Neutrophil (primary cell): ENCODE measurements around the gene PRSS2.

Source experiments
- H3K27ac ChIP-seq: fragments of 200-600 bp; sonication (generic); 2 replicates; pipeline ENCODE4 v1.5.1; 2016; ENCODE audit warnings: mild to moderate bottlenecking, moderate library complexity
- H3K27me3 ChIP-seq: fragments of 200-600 bp; sonication (generic); 2 replicates; pipeline ENCODE4 v1.6.0; 2016; ENCODE audit warnings: mild to moderate bottlenecking
- H3K36me3 ChIP-seq: fragments of 200-600 bp; sonication (generic); 2 replicates; pipeline ENCODE4 v1.5.1; 2017
- H3K4me1 ChIP-seq, 2 experiments: fragments of 200-600 bp in 1 of 2; sonication (generic) in 1 of 2; 1 replicate in 1 of 2; 2 replicates in 1 of 2; pipeline versions ENCODE4 v1.5.1 to v1.6.1; 2013 to 2016; ENCODE audit warnings: low read depth in 1 of 2, low read length in 1 of 2, mild to moderate bottlenecking in 1 of 2, moderate library complexity in 1 of 2; ENCODE audit not compliant: control insufficient read depth in 1 of 2, insufficient read depth in 1 of 2
- H3K4me3 ChIP-seq, 2 experiments: fragments of 200-600 bp in 1 of 2; sonication (generic) in 1 of 2; 1 replicate in 1 of 2; 2 replicates in 1 of 2; pipeline ENCODE4 v1.5.1; 2013 to 2016; ENCODE audit warnings: low read depth in 1 of 2, low read length in 1 of 2, mild to moderate bottlenecking in 1 of 2, moderate library complexity in 1 of 2
- H3K9me3 ChIP-seq: fragments of 200-600 bp; sonication (generic); 2 replicates; pipeline ENCODE4 v1.5.1; 2016
- TF ChIP-seq, protein P1 (sequence below): fragments of 200-600 bp; sonication (generic); IDR thresholded peaks from 2 replicates; pipeline ENCODE4 v1.5.1; 2016; ENCODE audit warnings: antibody characterized with exemption

The PRSS2 gene

DNA sequence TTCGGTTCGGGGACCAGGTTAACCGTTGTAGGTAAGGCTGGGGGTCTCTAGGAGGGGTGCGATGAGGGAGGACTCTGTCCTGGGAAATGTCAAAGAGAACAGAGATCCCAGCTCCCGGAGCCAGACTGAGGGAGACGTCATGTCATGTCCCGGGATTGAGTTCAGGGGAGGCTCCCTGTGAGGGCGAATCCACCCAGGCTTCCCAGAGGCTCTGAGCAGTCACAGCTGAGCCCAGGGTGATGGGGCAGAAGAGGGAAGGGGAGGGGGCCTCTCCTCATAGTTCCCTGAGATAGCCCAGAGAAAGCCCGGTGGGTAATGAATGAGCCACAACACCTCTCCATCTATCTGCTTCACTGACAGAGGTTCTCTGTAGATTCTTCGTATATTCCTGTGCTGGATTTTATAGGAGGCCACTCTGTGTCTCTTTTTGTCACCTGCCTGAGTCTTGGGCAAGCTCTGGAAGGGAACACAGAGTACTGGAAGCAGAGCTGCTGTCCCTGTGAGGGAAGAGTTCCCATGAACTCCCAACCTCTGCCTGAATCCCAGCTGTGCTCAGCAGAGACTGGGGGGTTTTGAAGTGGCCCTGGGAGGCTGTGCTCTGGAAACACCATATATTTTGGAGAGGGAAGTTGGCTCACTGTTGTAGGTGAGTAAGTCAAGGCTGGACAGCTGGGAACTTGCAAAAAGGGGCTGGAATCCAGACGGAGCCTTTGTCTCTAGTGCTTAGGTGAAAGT lies 16.4 kb downstream of the PRSS2 start:
- TF ChIP-seq, protein P1, sequence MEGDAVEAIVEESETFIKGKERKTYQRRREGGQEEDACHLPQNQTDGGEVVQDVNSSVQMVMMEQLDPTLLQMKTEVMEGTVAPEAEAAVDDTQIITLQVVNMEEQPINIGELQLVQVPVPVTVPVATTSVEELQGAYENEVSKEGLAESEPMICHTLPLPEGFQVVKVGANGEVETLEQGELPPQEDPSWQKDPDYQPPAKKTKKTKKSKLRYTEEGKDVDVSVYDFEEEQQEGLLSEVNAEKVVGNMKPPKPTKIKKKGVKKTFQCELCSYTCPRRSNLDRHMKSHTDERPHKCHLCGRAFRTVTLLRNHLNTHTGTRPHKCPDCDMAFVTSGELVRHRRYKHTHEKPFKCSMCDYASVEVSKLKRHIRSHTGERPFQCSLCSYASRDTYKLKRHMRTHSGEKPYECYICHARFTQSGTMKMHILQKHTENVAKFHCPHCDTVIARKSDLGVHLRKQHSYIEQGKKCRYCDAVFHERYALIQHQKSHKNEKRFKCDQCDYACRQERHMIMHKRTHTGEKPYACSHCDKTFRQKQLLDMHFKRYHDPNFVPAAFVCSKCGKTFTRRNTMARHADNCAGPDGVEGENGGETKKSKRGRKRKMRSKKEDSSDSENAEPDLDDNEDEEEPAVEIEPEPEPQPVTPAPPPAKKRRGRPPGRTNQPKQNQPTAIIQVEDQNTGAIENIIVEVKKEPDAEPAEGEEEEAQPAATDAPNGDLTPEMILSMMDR: no peak
- H3K36me3 ChIP-seq: no peaks in the 10 kb centered on the region
- H3K27ac ChIP-seq: no peak overlapping the region
- peaks cover 0 to 8% of the 10 kb centered on the region in 2 experiments for H3K4me1 ChIP-seq
- H3K4me3 ChIP-seq: no peak overlapping the region
- no peaks in the 10 kb centered on the region for H3K27me3 ChIP-seq
- no peaks in the 10 kb centered on the region for H3K9me3 ChIP-seq

DNA sequence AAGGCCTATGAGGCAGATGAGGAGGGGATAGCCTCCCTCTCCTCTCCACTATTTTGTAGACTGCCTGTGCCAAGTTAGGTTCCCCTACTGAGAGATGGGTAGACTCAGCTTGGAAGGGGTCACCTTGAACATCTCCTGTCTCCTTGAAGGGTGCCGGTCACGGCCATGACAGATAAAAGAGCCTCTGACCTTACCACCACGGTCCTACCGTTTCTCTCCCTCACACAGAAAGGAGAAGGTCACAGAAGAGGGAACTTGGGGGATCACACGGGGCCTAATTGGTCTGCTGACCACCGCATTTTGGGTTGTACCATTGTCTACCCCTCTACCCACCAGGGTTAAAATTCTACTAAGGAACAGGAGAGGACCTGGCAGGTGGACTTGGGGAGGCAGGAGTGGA lies 17.0 kb downstream of the PRSS2 start:
- H3K27me3 ChIP-seq: no peaks in the 10 kb centered on the region
- no peak overlapping the region for H3K27ac ChIP-seq
- H3K36me3 ChIP-seq: no peaks in the 10 kb centered on the region
- TF ChIP-seq, protein P1: no peak
- H3K4me1 ChIP-seq: peaks cover 0 to 7% of the 10 kb centered on the region in 2 experiments
- H3K9me3 ChIP-seq: no peaks in the 10 kb centered on the region
- H3K4me3 ChIP-seq: no peak overlapping the region

DNA sequence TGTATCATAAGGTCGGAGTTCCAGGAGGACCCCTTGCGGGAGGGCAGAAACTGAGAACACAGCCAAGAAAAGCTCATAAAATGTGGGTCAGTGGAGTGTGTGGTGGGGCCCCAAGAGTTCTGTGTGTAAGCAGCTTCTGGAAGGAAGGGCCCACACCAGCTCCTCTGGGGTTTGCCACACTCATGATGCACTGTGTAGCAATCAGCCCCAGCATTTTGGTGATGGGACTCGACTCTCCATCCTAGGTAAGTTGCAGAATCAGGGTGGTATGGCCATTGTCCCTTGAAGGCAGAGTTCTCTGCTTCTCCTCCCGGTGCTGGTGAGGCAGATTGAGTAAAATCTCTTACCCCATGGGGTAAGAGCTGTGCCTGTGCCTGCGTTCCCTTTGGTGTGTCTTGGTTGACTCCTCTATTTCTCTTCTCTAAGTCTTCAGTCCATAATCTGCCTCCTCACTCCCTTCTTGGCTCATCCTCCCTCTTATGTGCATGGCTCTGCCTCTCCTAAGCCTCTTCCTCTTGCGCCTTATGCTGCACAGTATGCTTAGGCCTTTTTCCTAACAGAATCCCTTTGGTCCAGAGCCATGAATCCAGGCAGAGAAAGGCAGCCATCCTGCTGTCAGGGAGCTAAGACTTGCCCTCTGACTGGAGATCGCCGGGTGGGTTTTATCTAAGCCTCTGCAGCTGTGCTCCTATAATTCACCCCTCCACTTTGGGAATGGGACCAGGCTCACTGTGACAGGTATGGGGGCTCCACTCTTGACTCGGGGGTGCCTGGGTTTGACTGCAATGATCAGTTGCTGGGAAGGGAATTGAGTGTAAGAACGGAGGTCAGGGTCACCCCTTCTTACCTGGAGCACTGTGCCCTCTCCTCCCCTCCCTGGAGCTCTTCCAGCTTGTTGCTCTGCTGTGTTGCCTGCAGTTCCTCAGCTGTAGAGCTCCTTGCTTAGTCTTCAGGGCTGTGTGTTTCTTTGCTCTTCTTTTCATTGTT lies 17.8 kb downstream of the PRSS2 start:
- Histone ChIP-seq H3K9me3 (no peaks in the 10 kb centered on the region), H3K36me3 (no peaks in the 10 kb centered on the region), H3K4me3 (no peak overlapping the region), H3K27ac (no peak overlapping the region), H3K4me1 (no peaks in the 10 kb centered on the region), H3K27me3 (peaks cover 6% of the 10 kb centered on the region)
- TF ChIP-seq, protein P1: no peak

DNA sequence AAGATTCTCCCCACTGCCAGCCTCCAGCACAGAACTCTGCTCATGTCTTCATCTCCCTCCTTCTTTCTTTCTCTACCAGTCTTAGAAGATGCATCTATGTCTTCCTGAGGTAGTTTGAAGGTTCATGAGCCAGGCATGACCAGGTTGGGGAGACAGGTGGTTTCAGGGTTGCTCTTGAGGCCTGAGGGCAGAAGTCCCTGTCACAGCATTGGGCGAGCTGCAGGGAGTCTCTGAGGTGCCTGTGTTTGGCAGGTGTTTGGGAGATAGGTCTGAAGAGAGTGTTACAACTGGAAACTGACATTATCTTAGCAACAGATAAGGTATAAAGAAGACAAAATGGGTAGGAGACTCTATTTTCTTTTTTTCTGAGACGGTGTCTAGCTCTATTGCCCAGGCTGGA lies 18.7 kb downstream of the PRSS2 start:
- TF ChIP-seq, protein P1: no peak
- no peaks in the 10 kb centered on the region for H3K36me3 ChIP-seq
- H3K9me3 ChIP-seq: no peaks in the 10 kb centered on the region
- no peak overlapping the region for H3K4me3 ChIP-seq
- H3K27me3 ChIP-seq: peaks cover 14% of the 10 kb centered on the region
- H3K27ac ChIP-seq: no peak overlapping the region
- H3K4me1 ChIP-seq: no peaks in the 10 kb centered on the region

DNA sequence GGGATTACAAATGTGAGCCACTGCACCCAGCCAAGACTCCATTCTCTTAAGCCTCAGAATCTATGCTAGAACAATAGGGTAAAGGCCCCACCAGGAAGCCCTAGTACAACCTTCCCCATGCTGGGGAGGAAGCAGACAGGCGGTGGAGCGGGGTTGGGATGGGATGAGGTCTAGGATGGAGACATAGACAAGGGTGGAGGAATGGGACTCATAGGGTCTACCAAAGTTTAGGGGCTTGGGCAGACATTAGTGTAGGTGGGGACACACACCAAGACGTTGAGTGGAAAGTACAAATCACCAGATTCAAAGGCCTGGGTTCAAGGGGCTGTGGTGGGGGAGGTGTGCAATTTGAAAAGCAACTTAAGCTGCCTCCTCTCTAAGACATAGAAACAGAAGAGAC lies 19.3 kb downstream of the PRSS2 start:
- TF ChIP-seq, protein P1: no peak
- Histone ChIP-seq H3K36me3 (no peaks in the 10 kb centered on the region), H3K9me3 (no peaks in the 10 kb centered on the region), H3K4me3 (no peak overlapping the region), H3K27ac (no peak overlapping the region), H3K27me3 (peaks cover 20% of the 10 kb centered on the region), H3K4me1 (no peaks in the 10 kb centered on the region)
